ENCODE measurements around the gene MVB12A. TPM values are rescaled to one million over a fixed set of nuclear protein-coding genes. Genes with fewer than 3 reads are reported as not detected.
A peak's percentile ranks its signal among the peaks of the same experiment; 100 is the strongest.

MVB12A gene
- total and polyA plus RNA-seq, 10 of the 15 experiments (the other 5 are each of a cell fraction or from before 2014, with no cell fraction given): 1.2 to 47.6 (median 26.3) TPM

- TF ChIP-seq RB1 (IDR thresholded peaks at IDR 0.05; ENCODE audit: borderline replicate concordance): 0 out of 2 replicates have a peak, but pooled peaks have one; percentile 31
- no peak for TF ChIP-seq JUNB (IDR thresholded peaks at IDR 0.05)
- TF ChIP-seq PML (IDR thresholded peaks at IDR 0.05; ENCODE audit: low read length): no peak
- no peak for TF ChIP-seq SPI1 (IDR thresholded peaks at IDR 0.05; ENCODE audit: borderline replicate concordance, insufficient read depth, low read depth, low read length)
- no peak for TF ChIP-seq DPF2 (IDR thresholded peaks at IDR 0.05)
- no peak for TF ChIP-seq KDM1A (IDR thresholded peaks at IDR 0.05; ENCODE audit: borderline replicate concordance)
Measured at GRCh38 chr19:17419621-17420474, at the start of gene MVB12A (continued).

DNA sequence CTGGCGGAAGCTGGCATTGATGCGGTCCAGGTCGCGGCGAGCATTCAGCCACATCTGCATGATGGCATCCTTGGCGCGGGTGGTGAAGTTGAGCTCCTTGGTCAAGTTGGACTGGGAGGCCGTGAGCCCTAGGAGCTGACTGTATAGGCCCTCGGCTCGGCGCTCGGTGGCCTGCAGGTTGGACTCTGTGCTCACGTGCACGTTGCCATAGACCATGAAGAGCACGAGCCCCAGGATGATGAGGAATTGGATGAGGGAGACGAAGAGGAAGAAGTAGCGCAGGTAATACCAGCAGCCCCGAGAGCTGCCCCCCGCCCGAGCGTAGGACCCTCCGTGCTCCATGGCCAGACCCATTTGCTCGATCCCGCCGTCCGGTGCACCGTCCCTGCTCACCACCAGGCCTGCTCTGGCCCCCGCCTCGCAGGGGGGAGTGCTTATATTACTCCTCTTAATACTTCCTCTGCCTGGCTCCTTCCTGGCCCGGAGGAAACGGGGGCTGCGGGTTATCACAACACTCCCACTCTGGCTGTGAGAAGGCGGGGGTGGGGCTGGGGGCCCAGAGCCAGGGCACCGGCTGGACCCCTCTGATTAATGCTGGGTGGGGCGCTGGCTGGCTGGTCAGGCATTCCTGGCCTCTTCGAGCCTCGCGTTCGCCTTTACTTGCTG, 42.8 kb upstream of the MVB12A start, which contains the start of gene PLVAP:
Gene PLVAP, minus strand, starts transcription at position 408 of the 666 bp plus-strand sequence. Its CDS starts 54 bp downstream, at position 354.
- intact Hi-C loops (cut with micrococcal nuclease; ENCODE audit: unreplicated experiment) (no loop called here), in situ Hi-C loops (cut with MboI) (no loop called here)
- BruUV-seq (replicated peaks): no TSS peak
- Histone ChIP-seq H3K79me2 (ENCODE audit: control insufficient read depth, insufficient read depth, low read length) (no peaks in the 10 kb centered on the region), H3K27ac (ENCODE audit: control insufficient read depth, insufficient read depth) (no peak within 1 kb of the TSS), H3K27me3 (replicated peaks in 1 of 2; ENCODE audit: control insufficient read depth in 2 of 2, insufficient read depth in 2 of 2, low read length in 1 of 2) (no peaks in the 10 kb centered on the region), H3K4me1 (ENCODE audit: control insufficient read depth, insufficient read depth, low read length) (peaks cover 11% of the 10 kb centered on the region), H2AFZ (ENCODE audit: control insufficient read depth, low read depth, low read length) (no peak within 1 kb of the TSS), H3K9me3 (replicated peaks; ENCODE audit: control insufficient read depth, insufficient read depth, low read length) (no peaks in the 10 kb centered on the region; the same call in 2 of the 3 replicates), H3K9ac (ENCODE audit: control insufficient read depth, insufficient read depth, low read length) (no peak within 1 kb of the TSS), H4K20me1 (ENCODE audit: control insufficient read depth, insufficient read depth) (no peaks in the 10 kb centered on the region), H3K4me2 (ENCODE audit: control insufficient read depth, insufficient read depth) (no peak within 1 kb of the TSS), H3K36me3 (ENCODE audit: control insufficient read depth in 2 of 2, insufficient read depth in 2 of 2, low read length in 1 of 2) (no peaks in the 10 kb centered on the region), H3K4me3 (no peak within 1 kb of the TSS)
- 70% methylated on average over 37 of the region's 39 CpGs for WGBS (ENCODE audit: insufficient coverage, insufficient replicate concordance, low lambda C conversion rate, missing lambda C conversion rate)
- ATAC-seq: no peak
- ChIA-PET RAD21 (ENCODE audit: unreplicated experiment) (interaction anchor here (0.8 kb wide), 1 partner anchor 28 kb away, joined by 3 read pairs; no protein-coding TSS in a partner anchor), POLR2A (interaction anchor here (0.5 to 0.7 kb wide), 2 partner anchors 18 to 53 kb away, joined by 4 to 5 read pairs; no protein-coding TSS in a partner anchor), SMC1A (ENCODE audit: uncharacterized antibody, unreplicated experiment) (interaction anchor here (1.2 kb wide), 1 partner anchor 21 kb away, joined by 3 read pairs; no protein-coding TSS in a partner anchor), CTCF (interaction anchor here (2.4 kb wide), 1 partner anchor 14 kb away, joined by 7 read pairs; no protein-coding TSS in a partner anchor)
- no peak for DNase-seq (ENCODE audit: low read depth, low spot score)
- FAIRE-seq: no peak
- no peak for TF ChIP-seq RB1 (IDR thresholded peaks at IDR 0.05; ENCODE audit: borderline replicate concordance)
- no peak for TF ChIP-seq ZNF24 (IDR thresholded peaks at IDR 0.05)
- TF ChIP-seq RAD21 (IDR thresholded peaks at IDR 0.05; ENCODE audit: insufficient read depth, low read depth, low read length): no peak
- TF ChIP-seq, protein P1, sequence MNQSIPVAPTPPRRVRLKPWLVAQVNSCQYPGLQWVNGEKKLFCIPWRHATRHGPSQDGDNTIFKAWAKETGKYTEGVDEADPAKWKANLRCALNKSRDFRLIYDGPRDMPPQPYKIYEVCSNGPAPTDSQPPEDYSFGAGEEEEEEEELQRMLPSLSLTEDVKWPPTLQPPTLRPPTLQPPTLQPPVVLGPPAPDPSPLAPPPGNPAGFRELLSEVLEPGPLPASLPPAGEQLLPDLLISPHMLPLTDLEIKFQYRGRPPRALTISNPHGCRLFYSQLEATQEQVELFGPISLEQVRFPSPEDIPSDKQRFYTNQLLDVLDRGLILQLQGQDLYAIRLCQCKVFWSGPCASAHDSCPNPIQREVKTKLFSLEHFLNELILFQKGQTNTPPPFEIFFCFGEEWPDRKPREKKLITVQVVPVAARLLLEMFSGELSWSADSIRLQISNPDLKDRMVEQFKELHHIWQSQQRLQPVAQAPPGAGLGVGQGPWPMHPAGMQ (IDR thresholded peaks at IDR 0.05; ENCODE audit: borderline replicate concordance): no peak
- TF ChIP-seq, protein P2, sequence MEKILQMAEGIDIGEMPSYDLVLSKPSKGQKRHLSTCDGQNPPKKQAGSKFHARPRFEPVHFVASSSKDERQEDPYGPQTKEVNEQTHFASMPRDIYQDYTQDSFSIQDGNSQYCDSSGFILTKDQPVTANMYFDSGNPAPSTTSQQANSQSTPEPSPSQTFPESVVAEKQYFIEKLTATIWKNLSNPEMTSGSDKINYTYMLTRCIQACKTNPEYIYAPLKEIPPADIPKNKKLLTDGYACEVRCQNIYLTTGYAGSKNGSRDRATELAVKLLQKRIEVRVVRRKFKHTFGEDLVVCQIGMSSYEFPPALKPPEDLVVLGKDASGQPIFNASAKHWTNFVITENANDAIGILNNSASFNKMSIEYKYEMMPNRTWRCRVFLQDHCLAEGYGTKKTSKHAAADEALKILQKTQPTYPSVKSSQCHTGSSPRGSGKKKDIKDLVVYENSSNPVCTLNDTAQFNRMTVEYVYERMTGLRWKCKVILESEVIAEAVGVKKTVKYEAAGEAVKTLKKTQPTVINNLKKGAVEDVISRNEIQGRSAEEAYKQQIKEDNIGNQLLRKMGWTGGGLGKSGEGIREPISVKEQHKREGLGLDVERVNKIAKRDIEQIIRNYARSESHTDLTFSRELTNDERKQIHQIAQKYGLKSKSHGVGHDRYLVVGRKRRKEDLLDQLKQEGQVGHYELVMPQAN (conservative IDR thresholded peaks at IDR 0.05): no peak
- no peak for TF ChIP-seq NRF1 (conservative IDR thresholded peaks at IDR 0.05; ENCODE audit: low read depth, low read length)
- no peak for TF ChIP-seq MTA3 (IDR thresholded peaks at IDR 0.05; ENCODE audit: borderline replicate concordance, low read length)
- TF ChIP-seq KAT2A (conservative IDR thresholded peaks at IDR 0.05; ENCODE audit: control insufficient read depth, low read depth, low read length): no peak
- no peak for TF ChIP-seq TBL1XR1 (IDR thresholded peaks at IDR 0.05; ENCODE audit: low read depth, low read length)
- TF ChIP-seq SPI1 (IDR thresholded peaks at IDR 0.05; ENCODE audit: borderline replicate concordance, insufficient read depth, low read depth, low read length): no peak
- TF ChIP-seq, protein P3, sequence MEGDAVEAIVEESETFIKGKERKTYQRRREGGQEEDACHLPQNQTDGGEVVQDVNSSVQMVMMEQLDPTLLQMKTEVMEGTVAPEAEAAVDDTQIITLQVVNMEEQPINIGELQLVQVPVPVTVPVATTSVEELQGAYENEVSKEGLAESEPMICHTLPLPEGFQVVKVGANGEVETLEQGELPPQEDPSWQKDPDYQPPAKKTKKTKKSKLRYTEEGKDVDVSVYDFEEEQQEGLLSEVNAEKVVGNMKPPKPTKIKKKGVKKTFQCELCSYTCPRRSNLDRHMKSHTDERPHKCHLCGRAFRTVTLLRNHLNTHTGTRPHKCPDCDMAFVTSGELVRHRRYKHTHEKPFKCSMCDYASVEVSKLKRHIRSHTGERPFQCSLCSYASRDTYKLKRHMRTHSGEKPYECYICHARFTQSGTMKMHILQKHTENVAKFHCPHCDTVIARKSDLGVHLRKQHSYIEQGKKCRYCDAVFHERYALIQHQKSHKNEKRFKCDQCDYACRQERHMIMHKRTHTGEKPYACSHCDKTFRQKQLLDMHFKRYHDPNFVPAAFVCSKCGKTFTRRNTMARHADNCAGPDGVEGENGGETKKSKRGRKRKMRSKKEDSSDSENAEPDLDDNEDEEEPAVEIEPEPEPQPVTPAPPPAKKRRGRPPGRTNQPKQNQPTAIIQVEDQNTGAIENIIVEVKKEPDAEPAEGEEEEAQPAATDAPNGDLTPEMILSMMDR (IDR thresholded peaks at IDR 0.05 in 2 of 3, conservative IDR thresholded peaks at IDR 0.05 in 1 of 3; ENCODE audit: control insufficient read depth in 2 of 3, extremely low read depth in 1 of 3, insufficient read depth in 1 of 3, low read depth in 3 of 3, low read length in 3 of 3): no peak
